Ishikawa (cell line): ENCODE data around the gene HEATR3.

ENCODE experiments used
- CEBPB ChIP-seq: IDR thresholded peaks from 2 replicates; pipeline ENCODE4 v1.6.1; 2012
- CREB1 ChIP-seq: IDR thresholded peaks from 2 replicates; pipeline ENCODE4 v1.6.1; 2012; ENCODE audit warnings: low read depth
- EGR1 ChIP-seq: IDR thresholded peaks from 2 replicates; pipeline ENCODE4 v1.6.1; 2012
- EP300 ChIP-seq: IDR thresholded peaks from 2 replicates; pipeline ENCODE4 v1.6.1; 2012; ENCODE audit warnings: borderline replicate concordance
- FOXM1 ChIP-seq: IDR thresholded peaks from 2 replicates; pipeline ENCODE4 v1.6.1; 2012; ENCODE audit warnings: low read depth, borderline replicate concordance
- MAX ChIP-seq: IDR thresholded peaks from 2 replicates; pipeline ENCODE4 v1.6.1; 2012
- NFIC ChIP-seq: IDR thresholded peaks from 2 replicates; pipeline ENCODE4 v1.6.1; 2012
- RAD21 ChIP-seq: IDR thresholded peaks from 2 replicates; pipeline ENCODE4 v1.6.1; 2012; ENCODE audit warnings: low read depth
- TAF1 ChIP-seq: IDR thresholded peaks from 2 replicates; pipeline ENCODE4 v1.6.1; 2012; ENCODE audit warnings: low read depth, mild to moderate bottlenecking
- TCF12 ChIP-seq: IDR thresholded peaks from 2 replicates; pipeline ENCODE4 v1.6.1; 2012; ENCODE audit warnings: low read depth
- TEAD4 ChIP-seq: IDR thresholded peaks from 2 replicates; pipeline ENCODE4 v1.6.1; 2012
- YY1 ChIP-seq: IDR thresholded peaks from 2 replicates; pipeline ENCODE4 v1.6.1; 2012; ENCODE audit warnings: low read depth
- ZBTB7A ChIP-seq: IDR thresholded peaks from 2 replicates; pipeline ENCODE4 v1.6.1; 2012; ENCODE audit warnings: low read depth
- TF ChIP-seq, protein P1 (sequence below): IDR thresholded peaks from 2 replicates; pipeline ENCODE4 v1.6.1; 2012
- TF ChIP-seq, protein P2 (sequence below): IDR thresholded peaks from 2 replicates; pipeline ENCODE4 v1.6.1; 2012; ENCODE audit warnings: low read depth, mild to moderate bottlenecking

Gene HEATR3

GRCh38 chr16:50047864-50048263, 17.9 kb upstream of the HEATR3 start:
- TF ChIP-seq RAD21, result no peak
- no peak for TF ChIP-seq NFIC
- TF ChIP-seq, protein P1, sequence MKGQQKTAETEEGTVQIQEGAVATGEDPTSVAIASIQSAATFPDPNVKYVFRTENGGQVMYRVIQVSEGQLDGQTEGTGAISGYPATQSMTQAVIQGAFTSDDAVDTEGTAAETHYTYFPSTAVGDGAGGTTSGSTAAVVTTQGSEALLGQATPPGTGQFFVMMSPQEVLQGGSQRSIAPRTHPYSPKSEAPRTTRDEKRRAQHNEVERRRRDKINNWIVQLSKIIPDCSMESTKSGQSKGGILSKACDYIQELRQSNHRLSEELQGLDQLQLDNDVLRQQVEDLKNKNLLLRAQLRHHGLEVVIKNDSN, result no peak
- TF ChIP-seq EGR1, result no peak
- TF ChIP-seq CREB1, result no peak
- no peak for TF ChIP-seq TEAD4
- TF ChIP-seq MAX, result no peak
- no peak for TF ChIP-seq EP300
- no peak for TF ChIP-seq TCF12
- TF ChIP-seq CEBPB, result no peak
- no peak for TF ChIP-seq ZBTB7A
- TF ChIP-seq TAF1, result no peak
- TF ChIP-seq YY1, result no peak
- no peak for TF ChIP-seq FOXM1
- TF ChIP-seq, protein P2, sequence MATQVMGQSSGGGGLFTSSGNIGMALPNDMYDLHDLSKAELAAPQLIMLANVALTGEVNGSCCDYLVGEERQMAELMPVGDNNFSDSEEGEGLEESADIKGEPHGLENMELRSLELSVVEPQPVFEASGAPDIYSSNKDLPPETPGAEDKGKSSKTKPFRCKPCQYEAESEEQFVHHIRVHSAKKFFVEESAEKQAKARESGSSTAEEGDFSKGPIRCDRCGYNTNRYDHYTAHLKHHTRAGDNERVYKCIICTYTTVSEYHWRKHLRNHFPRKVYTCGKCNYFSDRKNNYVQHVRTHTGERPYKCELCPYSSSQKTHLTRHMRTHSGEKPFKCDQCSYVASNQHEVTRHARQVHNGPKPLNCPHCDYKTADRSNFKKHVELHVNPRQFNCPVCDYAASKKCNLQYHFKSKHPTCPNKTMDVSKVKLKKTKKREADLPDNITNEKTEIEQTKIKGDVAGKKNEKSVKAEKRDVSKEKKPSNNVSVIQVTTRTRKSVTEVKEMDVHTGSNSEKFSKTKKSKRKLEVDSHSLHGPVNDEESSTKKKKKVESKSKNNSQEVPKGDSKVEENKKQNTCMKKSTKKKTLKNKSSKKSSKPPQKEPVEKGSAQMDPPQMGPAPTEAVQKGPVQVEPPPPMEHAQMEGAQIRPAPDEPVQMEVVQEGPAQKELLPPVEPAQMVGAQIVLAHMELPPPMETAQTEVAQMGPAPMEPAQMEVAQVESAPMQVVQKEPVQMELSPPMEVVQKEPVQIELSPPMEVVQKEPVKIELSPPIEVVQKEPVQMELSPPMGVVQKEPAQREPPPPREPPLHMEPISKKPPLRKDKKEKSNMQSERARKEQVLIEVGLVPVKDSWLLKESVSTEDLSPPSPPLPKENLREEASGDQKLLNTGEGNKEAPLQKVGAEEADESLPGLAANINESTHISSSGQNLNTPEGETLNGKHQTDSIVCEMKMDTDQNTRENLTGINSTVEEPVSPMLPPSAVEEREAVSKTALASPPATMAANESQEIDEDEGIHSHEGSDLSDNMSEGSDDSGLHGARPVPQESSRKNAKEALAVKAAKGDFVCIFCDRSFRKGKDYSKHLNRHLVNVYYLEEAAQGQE, result no peak

DNA sequence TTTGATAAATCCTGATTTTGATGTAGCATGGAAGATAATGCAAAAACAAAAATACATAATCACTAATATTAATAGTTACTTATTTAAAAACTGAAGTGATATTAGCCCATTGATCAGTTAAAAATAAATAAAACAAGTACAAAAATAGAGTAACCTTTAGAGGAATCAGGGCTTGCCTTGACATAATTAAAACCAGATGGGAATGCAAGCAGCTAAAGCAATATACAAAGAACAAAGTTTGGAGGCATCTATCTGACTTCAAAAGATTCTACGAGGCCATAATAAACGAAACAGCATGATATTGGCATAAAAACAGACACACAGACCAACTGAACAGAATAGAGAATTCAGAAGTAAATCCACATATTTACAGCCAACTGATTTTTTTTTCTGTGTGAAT, 15.0 kb upstream of the HEATR3 start:
- TF ChIP-seq, protein P1, result no peak
- TF ChIP-seq FOXM1 (no peak), MAX (no peak), TCF12 (no peak), TEAD4 (no peak), EP300 (no peak), ZBTB7A (no peak), YY1 (no peak), NFIC (no peak), EGR1 (no peak), RAD21 (no peak), CEBPB (no peak), TAF1 (no peak)

- TF ChIP-seq NFIC (no peak), CEBPB (no peak), CREB1 (no peak), TCF12 (no peak), TEAD4 (no peak), RAD21 (no peak), MAX (no peak)
- TF ChIP-seq, protein P2, result no peak
Measured at GRCh38 chr16:50056226-50056625, 9.5 kb upstream of the HEATR3 start.

GRCh38 chr16:50058091-50058771, 7.5 kb upstream of the HEATR3 start:
- no peak for TF ChIP-seq TEAD4
- TF ChIP-seq MAX, result no peak
- no peak for TF ChIP-seq TAF1
- TF ChIP-seq CEBPB, result no peak
- no peak for TF ChIP-seq TCF12
- TF ChIP-seq, protein P1, result no peak
- TF ChIP-seq CREB1, result no peak
- TF ChIP-seq FOXM1, result no peak
- no peak for TF ChIP-seq EP300
- no peak for TF ChIP-seq EGR1
- TF ChIP-seq RAD21, result no peak

DNA sequence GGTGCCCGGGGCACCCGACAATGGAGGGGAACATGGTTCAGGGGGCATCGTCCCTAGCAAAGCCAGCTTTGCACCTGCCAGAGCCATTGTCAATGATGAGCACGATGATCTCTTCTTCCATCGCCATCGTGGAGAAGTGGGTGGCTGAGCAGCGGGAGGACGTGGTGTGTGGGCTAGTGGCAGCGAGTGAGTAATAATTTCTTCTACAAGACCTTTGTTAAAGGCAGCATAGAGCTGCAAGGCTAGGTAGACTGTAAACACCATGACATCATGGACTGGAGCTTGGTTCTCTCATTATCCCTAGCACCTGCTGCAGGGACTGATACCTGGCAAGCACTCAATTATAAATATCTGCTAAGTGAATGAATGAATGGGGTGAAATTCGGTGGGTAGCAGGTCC, 6.7 kb upstream of the HEATR3 start:
- no peak for TF ChIP-seq TEAD4
- TF ChIP-seq NFIC, result no peak
- no peak for TF ChIP-seq TCF12
- TF ChIP-seq, protein P2, result no peak
- no peak for TF ChIP-seq RAD21
- TF ChIP-seq EGR1, result no peak
- TF ChIP-seq YY1, result no peak
- TF ChIP-seq ZBTB7A, result no peak
- TF ChIP-seq CREB1, result no peak
- TF ChIP-seq EP300, result no peak
- TF ChIP-seq MAX, result no peak
- no peak for TF ChIP-seq TAF1
- TF ChIP-seq, protein P1, result no peak
- TF ChIP-seq FOXM1, result no peak
- no peak for TF ChIP-seq CEBPB
